ENCODE results near the gene TANC1.

DNA sequence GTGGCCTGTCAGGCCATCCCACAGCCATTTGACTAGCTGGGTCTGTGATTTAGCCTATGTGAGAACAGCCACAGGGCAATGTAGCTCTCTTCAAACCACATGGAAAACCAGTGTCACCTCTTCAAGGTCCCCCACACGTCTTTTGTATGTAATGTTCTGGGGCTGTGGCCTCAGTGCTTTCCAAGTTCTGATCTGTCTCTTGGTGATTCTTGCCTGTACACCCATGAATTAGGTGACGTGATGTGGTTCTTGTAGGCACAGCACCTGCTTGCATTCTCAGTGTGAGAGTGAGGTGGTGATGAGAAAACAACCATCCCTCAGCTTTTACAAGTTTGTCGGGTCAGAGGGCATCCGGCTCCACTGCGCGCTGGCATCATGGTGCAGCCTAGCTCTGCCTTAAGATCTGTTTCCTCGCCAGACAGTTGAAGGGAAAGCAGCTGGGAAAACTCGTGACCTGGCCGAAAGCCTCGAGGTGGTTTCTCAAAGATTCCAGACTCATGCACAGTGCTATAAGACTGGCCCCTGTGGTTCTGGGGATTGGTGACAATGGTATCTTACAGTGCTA, 125.8 kb downstream of the TANC1 start:
- TF ChIP-seq POLR2AphosphoS5 (IDR thresholded peaks at IDR 0.05; ENCODE audit: low read depth, low read length) (no peak), POLR2A (IDR thresholded peaks at IDR 0.05; ENCODE audit: low read depth, low read length) (no peak)

All from GM12892 (cell line).